Peyer's patch (tissue), 4 donors: Measurements from ENCODE around the gene MEIOC.

Experiments
- POLR2A ChIP-seq, 2 donors: fragments of 450-650 bp; IDR thresholded peaks; one replicate each; pipeline ENCODE4 v1.5.1; 2017; ENCODE audit warnings: antibody characterized with exemption in 2 of 2, mild to moderate bottlenecking in 2 of 2, moderate library complexity in 2 of 2
- TF ChIP-seq, protein P1 (sequence below), 6 experiments: fragments of 450-650 bp in 4 of 6; fragments of 200-600 bp in 2 of 6; sonication (generic) in 1 of 6; IDR thresholded peaks; one replicate each; pipeline ENCODE4 v1.5.1; 2017 to 2019; ENCODE audit warnings: antibody characterized with exemption in 6 of 6, mild to moderate bottlenecking in 3 of 6, moderate library complexity in 1 of 6

DNA sequence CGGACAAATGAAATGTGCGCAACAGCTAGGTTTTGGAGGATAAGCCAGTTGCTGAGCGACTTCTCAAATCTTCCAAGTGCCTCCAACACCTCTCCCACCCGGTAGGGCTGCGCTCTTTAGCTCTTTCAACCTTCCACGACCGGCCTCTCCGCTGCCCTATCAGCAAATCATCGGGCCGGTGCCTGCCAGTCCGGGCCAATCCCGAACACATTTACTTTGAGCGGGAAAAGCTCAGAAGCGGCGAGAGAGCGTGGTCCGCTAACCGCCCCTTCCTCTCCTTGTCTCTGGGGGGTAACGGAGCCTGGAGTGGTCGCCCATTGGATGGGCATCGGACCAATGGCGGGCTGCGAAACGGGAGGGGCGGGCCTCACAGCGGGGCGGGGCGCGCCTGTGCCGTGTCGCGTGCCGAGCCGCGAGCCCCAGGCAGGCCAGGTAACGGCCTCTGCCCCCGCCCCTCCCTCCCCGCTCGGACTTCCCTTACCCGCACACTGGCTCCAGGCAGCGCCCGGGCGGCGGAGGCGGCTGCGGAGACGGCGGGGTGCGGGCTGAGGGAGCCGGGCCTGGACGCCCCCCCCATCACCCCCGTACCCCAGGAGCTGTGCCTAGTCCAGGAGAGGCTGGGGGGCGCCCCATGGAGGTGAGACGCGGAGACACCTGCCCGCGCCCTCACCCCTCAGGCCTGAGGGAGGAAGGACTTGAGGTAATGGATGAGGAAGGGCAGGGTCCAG lies at the start of gene MEIOC:
- TF ChIP-seq, protein P1, sequence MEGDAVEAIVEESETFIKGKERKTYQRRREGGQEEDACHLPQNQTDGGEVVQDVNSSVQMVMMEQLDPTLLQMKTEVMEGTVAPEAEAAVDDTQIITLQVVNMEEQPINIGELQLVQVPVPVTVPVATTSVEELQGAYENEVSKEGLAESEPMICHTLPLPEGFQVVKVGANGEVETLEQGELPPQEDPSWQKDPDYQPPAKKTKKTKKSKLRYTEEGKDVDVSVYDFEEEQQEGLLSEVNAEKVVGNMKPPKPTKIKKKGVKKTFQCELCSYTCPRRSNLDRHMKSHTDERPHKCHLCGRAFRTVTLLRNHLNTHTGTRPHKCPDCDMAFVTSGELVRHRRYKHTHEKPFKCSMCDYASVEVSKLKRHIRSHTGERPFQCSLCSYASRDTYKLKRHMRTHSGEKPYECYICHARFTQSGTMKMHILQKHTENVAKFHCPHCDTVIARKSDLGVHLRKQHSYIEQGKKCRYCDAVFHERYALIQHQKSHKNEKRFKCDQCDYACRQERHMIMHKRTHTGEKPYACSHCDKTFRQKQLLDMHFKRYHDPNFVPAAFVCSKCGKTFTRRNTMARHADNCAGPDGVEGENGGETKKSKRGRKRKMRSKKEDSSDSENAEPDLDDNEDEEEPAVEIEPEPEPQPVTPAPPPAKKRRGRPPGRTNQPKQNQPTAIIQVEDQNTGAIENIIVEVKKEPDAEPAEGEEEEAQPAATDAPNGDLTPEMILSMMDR (IDR thresholded peaks at IDR 0.05) = no peak
- TF ChIP-seq POLR2A (IDR thresholded peaks at IDR 0.05) = no peak
